ENCODE data around the gene CTAG1A. TPM values are rescaled to one million over a fixed set of nuclear protein-coding genes. Genes with fewer than 3 reads are reported as not detected.

Gene CTAG1A
- total RNA-seq, 1 donor from 2014 or later, result not detected

DNA sequence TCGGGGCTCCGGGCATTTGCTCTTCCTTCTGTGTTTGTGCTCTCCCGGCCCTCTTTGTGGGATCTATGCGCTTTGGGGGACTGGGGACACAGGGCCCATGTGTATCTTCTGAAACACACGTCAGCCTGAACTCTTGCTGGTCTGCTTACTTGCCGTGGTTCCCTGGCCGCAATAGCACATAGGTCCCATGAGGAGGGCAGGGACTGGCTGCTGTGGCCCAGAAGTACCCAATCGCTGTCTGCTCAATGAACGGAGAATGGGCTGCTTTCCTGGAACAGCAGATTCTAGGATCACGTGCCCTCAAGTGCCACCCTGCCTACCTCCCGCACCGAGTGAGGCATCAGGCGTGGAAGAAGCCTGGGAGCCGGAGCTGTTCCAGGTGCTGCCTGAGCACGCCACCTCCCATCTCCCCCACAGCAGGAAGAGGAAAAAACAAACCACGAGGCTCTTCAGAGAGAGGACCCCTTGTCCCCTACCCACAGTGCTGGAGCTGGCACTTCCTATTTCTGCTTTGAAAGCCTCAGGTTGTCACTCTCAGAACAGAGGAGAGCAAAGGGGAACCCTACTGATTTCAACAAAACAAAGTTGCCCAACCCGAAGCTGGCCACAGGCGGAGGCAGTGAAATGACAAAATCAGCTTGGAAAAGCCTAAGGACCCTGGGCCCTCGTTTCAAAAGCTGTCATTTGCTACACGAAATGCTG is 42.1 kb upstream of the CTAG1A start:
- Mint-ChIP-seq H3K4me3 (peak overlapping the region; percentile 15), H3K27ac (no peak overlapping the region), H3K27me3 (ENCODE audit: insufficient read depth, low read depth) (peaks cover 5% of the 10 kb centered on the region), H3K36me3 (peaks cover 7% of the 10 kb centered on the region), H3K4me1 (peaks cover 8% of the 10 kb centered on the region), H3K9me3 (peaks cover 21% of the 10 kb centered on the region)
- H3K27me3 ChIP-seq, result no peaks in the 10 kb centered on the region
- H3K4me1 ChIP-seq, result no peaks in the 10 kb centered on the region
- no peaks in the 10 kb centered on the region for H3K36me3 ChIP-seq
- no peaks in the 10 kb centered on the region for H3K9me3 ChIP-seq (ENCODE audit: low read depth)
- no peak overlapping the region for H3K4me3 ChIP-seq
- no peaks in the 10 kb centered on the region for H3F3A ChIP-seq (ENCODE audit: low read depth)
- no peak overlapping the region for H3K27ac ChIP-seq
- no peak for DNase-seq (ENCODE audit: low spot score)
- H2AFZ ChIP-seq (replicated peaks), result no peak overlapping the region
- no peaks in the 10 kb centered on the region for H4K20me1 ChIP-seq (ENCODE audit: low read depth)
- H3K4me2 ChIP-seq, result no peak overlapping the region
- TF ChIP-seq, protein P1, sequence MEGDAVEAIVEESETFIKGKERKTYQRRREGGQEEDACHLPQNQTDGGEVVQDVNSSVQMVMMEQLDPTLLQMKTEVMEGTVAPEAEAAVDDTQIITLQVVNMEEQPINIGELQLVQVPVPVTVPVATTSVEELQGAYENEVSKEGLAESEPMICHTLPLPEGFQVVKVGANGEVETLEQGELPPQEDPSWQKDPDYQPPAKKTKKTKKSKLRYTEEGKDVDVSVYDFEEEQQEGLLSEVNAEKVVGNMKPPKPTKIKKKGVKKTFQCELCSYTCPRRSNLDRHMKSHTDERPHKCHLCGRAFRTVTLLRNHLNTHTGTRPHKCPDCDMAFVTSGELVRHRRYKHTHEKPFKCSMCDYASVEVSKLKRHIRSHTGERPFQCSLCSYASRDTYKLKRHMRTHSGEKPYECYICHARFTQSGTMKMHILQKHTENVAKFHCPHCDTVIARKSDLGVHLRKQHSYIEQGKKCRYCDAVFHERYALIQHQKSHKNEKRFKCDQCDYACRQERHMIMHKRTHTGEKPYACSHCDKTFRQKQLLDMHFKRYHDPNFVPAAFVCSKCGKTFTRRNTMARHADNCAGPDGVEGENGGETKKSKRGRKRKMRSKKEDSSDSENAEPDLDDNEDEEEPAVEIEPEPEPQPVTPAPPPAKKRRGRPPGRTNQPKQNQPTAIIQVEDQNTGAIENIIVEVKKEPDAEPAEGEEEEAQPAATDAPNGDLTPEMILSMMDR (IDR thresholded peaks at IDR 0.05), result no peak
- TF ChIP-seq EZH2 (IDR thresholded peaks at IDR 0.05) (no peak), EZH2phosphoT487 (IDR thresholded peaks at IDR 0.05) (no peak)
- H3K9ac ChIP-seq, result no peak overlapping the region
- H3K79me2 ChIP-seq (ENCODE audit: low read depth), result peaks cover 10% of the 10 kb centered on the region

DNA sequence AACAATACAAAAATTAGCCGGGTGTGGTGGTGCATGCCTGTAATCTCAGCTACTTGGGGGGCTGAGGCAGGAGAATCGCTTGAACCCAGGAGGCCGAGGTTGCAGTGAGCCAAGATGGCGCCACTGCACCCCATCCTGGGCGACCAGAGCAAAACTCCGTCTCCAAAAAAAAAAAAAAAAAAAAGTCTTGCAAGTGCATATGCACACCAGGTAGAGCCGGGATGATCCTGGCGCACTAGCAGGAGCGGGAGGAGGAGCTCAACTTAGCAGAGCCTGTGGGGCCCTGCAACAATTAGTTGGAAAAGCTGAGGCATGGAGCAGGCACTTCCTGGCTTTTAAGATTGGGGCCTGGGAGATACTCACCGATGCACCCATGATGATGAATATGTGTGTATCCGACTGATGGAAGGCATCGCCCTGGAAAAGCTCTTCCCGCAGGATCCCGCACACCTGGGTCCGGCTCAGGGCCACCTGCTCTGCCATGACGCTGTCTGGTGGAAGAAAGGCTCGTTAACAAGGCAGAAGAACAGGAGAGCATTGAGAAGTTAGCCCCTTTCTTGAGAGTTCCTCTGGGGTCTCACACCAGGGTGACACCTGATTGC is 39.2 kb upstream of the CTAG1A start:
- no peak overlapping the region for H2AFZ ChIP-seq (replicated peaks)
- H3K4me3 Mint-ChIP-seq, result peak overlapping the region; percentile 85
- H3K36me3 ChIP-seq, result no peaks in the 10 kb centered on the region
- H3K79me2 ChIP-seq (ENCODE audit: low read depth), result peaks cover 34% of the 10 kb centered on the region
- H4K20me1 ChIP-seq (ENCODE audit: low read depth), result no peaks in the 10 kb centered on the region
- H3K9me3 ChIP-seq (ENCODE audit: low read depth), result no peaks in the 10 kb centered on the region
- no peaks in the 10 kb centered on the region for H3F3A ChIP-seq (ENCODE audit: low read depth)
- H3K4me1 ChIP-seq, result no peaks in the 10 kb centered on the region
- H3K27ac Mint-ChIP-seq, result no peak overlapping the region
- H3K4me1 Mint-ChIP-seq, result peaks cover 12% of the 10 kb centered on the region
- peaks cover 7% of the 10 kb centered on the region for H3K27me3 Mint-ChIP-seq (ENCODE audit: insufficient read depth, low read depth)
- H3K4me2 ChIP-seq, result peak overlapping the region; percentile 83
- no peaks in the 10 kb centered on the region for H3K27me3 ChIP-seq
- H3K4me3 ChIP-seq, result peak overlapping the region; percentile 68
- H3K9ac ChIP-seq, result no peak overlapping the region
- H3K36me3 Mint-ChIP-seq, result peaks cover 7% of the 10 kb centered on the region
- no peak for DNase-seq (ENCODE audit: low spot score)
- TF ChIP-seq EZH2 (IDR thresholded peaks at IDR 0.05) (no peak), EZH2phosphoT487 (IDR thresholded peaks at IDR 0.05) (no peak)
- TF ChIP-seq, protein P1 (IDR thresholded peaks at IDR 0.05), result no peak
- H3K9me3 Mint-ChIP-seq, result peaks cover 23% of the 10 kb centered on the region
- no peak overlapping the region for H3K27ac ChIP-seq

DNA sequence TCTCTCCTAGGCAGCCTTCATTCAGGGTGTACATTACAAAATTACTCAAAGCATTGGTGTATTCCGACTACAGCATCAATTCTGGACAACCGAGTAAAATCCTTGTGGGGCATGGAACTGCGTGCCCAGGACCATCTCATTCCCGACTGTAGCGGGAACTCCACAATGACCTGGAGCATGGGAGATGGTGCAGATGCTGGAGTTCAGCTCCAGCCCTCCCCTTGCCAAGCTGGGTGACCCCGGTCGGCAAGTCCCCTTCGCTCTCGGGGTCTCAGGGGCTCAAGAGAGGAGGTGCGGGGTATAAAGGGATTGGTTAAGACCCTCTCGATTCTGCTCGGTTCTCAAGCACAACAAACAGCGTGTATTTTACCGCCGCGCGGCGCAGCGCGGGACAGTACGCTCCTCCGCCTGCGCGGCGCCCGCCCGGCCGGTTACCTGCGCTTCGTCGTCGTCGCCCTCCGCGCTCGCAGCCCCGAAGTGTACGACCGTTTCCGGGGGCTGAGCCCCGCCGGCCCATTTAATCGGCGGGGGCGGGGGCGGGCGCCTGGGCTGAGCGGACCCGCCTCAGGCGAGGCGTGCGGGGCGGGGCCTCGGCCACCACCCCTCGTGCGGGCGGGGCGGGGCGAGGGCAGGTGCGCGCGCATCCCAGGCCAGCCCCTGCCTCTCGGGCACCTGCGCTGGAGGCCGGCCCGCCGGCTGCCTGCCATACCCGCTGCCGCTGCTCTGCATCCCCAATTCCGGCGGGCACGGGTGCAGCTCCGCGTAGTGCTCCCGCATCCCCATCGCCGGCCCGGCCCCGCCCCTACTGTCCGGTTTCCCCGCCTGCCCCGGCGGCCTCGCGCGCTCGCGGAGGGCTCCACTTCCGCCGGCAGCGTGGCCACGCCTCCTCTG is 38.3 kb upstream of the CTAG1A start, which contains the start of gene G6PD:
TSS of gene G6PD (minus strand) at position 493 of the 891 bp plus-strand sequence. CDS start 691 bp downstream, outside the sequence.
- Histone ChIP-seq H2AFZ (replicated peaks) (no peak within 1 kb of the TSS), H3K36me3 (no peaks in the 10 kb centered on the region), H3K27ac (peak within 1 kb of the TSS; percentile 90), H3K79me2 (ENCODE audit: low read depth) (peaks cover 34% of the 10 kb centered on the region), H3K4me2 (peak within 1 kb of the TSS; percentile 83), H3K4me1 (no peaks in the 10 kb centered on the region), H3K9ac (peak within 1 kb of the TSS; percentile 66), H3F3A (ENCODE audit: low read depth) (no peaks in the 10 kb centered on the region), H3K27me3 (no peaks in the 10 kb centered on the region), H3K4me3 (peak within 1 kb of the TSS; percentile 68), H4K20me1 (ENCODE audit: low read depth) (no peaks in the 10 kb centered on the region), H3K9me3 (ENCODE audit: low read depth) (no peaks in the 10 kb centered on the region)
- Mint-ChIP-seq H3K4me3 (peak within 1 kb of the TSS; percentile 91), H3K27ac (no peak within 1 kb of the TSS), H3K9me3 (peaks cover 25% of the 10 kb centered on the region), H3K27me3 (ENCODE audit: insufficient read depth, low read depth) (peaks cover 7% of the 10 kb centered on the region), H3K36me3 (peaks cover 7% of the 10 kb centered on the region), H3K4me1 (peaks cover 12% of the 10 kb centered on the region)
- TF ChIP-seq EZH2 (IDR thresholded peaks at IDR 0.05) (no peak), EZH2phosphoT487 (IDR thresholded peaks at IDR 0.05) (no peak)
- TF ChIP-seq, protein P1 (IDR thresholded peaks at IDR 0.05), result no peak
- peak; percentile 87 for DNase-seq (ENCODE audit: low spot score)

All from neural progenitor cell (in vitro differentiated cells).